ENCODE measurements around the gene PDGFB. TPM values are rescaled to one million over a fixed set of nuclear protein-coding genes. Genes with fewer than 3 reads are reported as not detected.
A peak's percentile ranks its signal among the peaks of the same experiment; 100 is the strongest.

Gene PDGFB
- total RNA-seq, 1 experiment from 2014 or later: 78.0 TPM

GRCh38 chr22:39279170-39279850 is 34.5 kb upstream of the PDGFB start:
- H3K36me3 ChIP-seq (ENCODE audit: control insufficient read depth, insufficient read depth, low read length): no peaks in the 10 kb centered on the region
- no TSS peak for BruUV-seq (replicated peaks)
- no peaks in the 10 kb centered on the region for H3K9me3 ChIP-seq (ENCODE audit: control insufficient read depth, insufficient read depth, low read depth, low read length)
- H3K4me1 ChIP-seq (ENCODE audit: control insufficient read depth, insufficient read depth, low read length): peaks cover 27% of the 10 kb centered on the region
- ATAC-seq (no peak), DNase-seq (ENCODE audit: low read depth, low spot score) (no peak)
- H3K27me3 ChIP-seq (ENCODE audit: control insufficient read depth, insufficient read depth, low read length): no peaks in the 10 kb centered on the region
- POLR2A ChIA-PET: interaction anchor here (0.6 kb wide), 1 partner anchor 72 kb away, joined by 9 read pairs; no protein-coding TSS in a partner anchor
- in situ Hi-C loops (cut with HindIII; ENCODE audit: low pct_unique_long_range_greater_than_20kb, low sequenced_read_pairs) (no loop called here), intact Hi-C loops (cut with micrococcal nuclease; ENCODE audit: unreplicated experiment) (no loop called here)
- peak overlapping the region; percentile 12; the same call in 1 of the 2 replicates for H3K27ac ChIP-seq (ENCODE audit: low read length)
- CTCF ChIA-PET: interaction anchor here (0.7 kb wide), 1 partner anchor 50 kb away, joined by 7 read pairs; no protein-coding TSS in a partner anchor
- TF ChIP-seq TCF7L2 (IDR thresholded peaks at IDR 0.05; ENCODE audit: low read depth, low read length) (no peak), SIN3A (IDR thresholded peaks at IDR 0.05; ENCODE audit: borderline replicate concordance, insufficient read depth, low read depth, low read length) (no peak), POLR2AphosphoS5 (IDR thresholded peaks at IDR 0.05; ENCODE audit: low read depth, low read length) (no peak)
- TF ChIP-seq, protein P1, sequence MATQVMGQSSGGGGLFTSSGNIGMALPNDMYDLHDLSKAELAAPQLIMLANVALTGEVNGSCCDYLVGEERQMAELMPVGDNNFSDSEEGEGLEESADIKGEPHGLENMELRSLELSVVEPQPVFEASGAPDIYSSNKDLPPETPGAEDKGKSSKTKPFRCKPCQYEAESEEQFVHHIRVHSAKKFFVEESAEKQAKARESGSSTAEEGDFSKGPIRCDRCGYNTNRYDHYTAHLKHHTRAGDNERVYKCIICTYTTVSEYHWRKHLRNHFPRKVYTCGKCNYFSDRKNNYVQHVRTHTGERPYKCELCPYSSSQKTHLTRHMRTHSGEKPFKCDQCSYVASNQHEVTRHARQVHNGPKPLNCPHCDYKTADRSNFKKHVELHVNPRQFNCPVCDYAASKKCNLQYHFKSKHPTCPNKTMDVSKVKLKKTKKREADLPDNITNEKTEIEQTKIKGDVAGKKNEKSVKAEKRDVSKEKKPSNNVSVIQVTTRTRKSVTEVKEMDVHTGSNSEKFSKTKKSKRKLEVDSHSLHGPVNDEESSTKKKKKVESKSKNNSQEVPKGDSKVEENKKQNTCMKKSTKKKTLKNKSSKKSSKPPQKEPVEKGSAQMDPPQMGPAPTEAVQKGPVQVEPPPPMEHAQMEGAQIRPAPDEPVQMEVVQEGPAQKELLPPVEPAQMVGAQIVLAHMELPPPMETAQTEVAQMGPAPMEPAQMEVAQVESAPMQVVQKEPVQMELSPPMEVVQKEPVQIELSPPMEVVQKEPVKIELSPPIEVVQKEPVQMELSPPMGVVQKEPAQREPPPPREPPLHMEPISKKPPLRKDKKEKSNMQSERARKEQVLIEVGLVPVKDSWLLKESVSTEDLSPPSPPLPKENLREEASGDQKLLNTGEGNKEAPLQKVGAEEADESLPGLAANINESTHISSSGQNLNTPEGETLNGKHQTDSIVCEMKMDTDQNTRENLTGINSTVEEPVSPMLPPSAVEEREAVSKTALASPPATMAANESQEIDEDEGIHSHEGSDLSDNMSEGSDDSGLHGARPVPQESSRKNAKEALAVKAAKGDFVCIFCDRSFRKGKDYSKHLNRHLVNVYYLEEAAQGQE (IDR thresholded peaks at IDR 0.05; ENCODE audit: insufficient read depth in 1 of 2, low read depth in 2 of 2, low read length in 1 of 2): no peak
- TF ChIP-seq, protein P2, sequence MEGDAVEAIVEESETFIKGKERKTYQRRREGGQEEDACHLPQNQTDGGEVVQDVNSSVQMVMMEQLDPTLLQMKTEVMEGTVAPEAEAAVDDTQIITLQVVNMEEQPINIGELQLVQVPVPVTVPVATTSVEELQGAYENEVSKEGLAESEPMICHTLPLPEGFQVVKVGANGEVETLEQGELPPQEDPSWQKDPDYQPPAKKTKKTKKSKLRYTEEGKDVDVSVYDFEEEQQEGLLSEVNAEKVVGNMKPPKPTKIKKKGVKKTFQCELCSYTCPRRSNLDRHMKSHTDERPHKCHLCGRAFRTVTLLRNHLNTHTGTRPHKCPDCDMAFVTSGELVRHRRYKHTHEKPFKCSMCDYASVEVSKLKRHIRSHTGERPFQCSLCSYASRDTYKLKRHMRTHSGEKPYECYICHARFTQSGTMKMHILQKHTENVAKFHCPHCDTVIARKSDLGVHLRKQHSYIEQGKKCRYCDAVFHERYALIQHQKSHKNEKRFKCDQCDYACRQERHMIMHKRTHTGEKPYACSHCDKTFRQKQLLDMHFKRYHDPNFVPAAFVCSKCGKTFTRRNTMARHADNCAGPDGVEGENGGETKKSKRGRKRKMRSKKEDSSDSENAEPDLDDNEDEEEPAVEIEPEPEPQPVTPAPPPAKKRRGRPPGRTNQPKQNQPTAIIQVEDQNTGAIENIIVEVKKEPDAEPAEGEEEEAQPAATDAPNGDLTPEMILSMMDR (IDR thresholded peaks at IDR 0.05): no peak
- H3K4me3 ChIP-seq (ENCODE audit: low read depth in 2 of 2, low read length in 2 of 2): no peak overlapping the region

- POLR2A ChIA-PET: no interaction called here
- TF ChIP-seq SIN3A (IDR thresholded peaks at IDR 0.05; ENCODE audit: borderline replicate concordance, insufficient read depth, low read depth, low read length): no peak
- TF ChIP-seq, protein P1 (IDR thresholded peaks at IDR 0.05; ENCODE audit: insufficient read depth in 1 of 2, low read depth in 2 of 2, low read length in 1 of 2): no peak
- DNase-seq (ENCODE audit: low read depth, low spot score) (no peak), ATAC-seq (no peak)
- no TSS peak for BruUV-seq (replicated peaks)
- Histone ChIP-seq H3K9me3 (ENCODE audit: control insufficient read depth, insufficient read depth, low read depth, low read length) (no peaks in the 10 kb centered on the region), H3K27me3 (ENCODE audit: control insufficient read depth, insufficient read depth, low read length) (no peaks in the 10 kb centered on the region), H3K27ac (ENCODE audit: low read length) (no peak overlapping the region), H3K4me1 (ENCODE audit: control insufficient read depth, insufficient read depth, low read length) (peaks cover 14% of the 10 kb centered on the region), H3K36me3 (ENCODE audit: control insufficient read depth, insufficient read depth, low read length) (no peaks in the 10 kb centered on the region), H3K4me3 (ENCODE audit: low read depth in 2 of 2, low read length in 2 of 2) (no peak overlapping the region)
- intact Hi-C loops (cut with micrococcal nuclease; ENCODE audit: unreplicated experiment) (no loop called here), in situ Hi-C loops (cut with HindIII; ENCODE audit: low pct_unique_long_range_greater_than_20kb, low sequenced_read_pairs) (no loop called here)
- CTCF ChIA-PET: no interaction called here
These were observed 33.3 kb upstream of the PDGFB start for GRCh38 chr22:39278040-39278439.
